ENCODE measurements around the gene NAGA. TPM values are rescaled to one million over a fixed set of nuclear protein-coding genes. Genes with fewer than 3 reads are reported as not detected.

Gene NAGA
- total and polyA plus RNA-seq, 12 donors = 6.6 to 34.8 (median 12.3) TPM

- TF ChIP-seq CTCF (IDR thresholded peaks at IDR 0.05) = no peak
- 20 to 29% methylated on average over 1 of the region's 1 CpG for WGBS, 2 donors
Measured at GRCh38 chr22:42025421-42025820, 45.2 kb downstream of the NAGA start.

GRCh38 chr22:42022162-42022847 lies 48.3 kb downstream of the NAGA start:
- no peaks in the 10 kb centered on the region for H3K36me3 ChIP-seq
- no peak overlapping the region for H3K4me3 ChIP-seq
- intact Hi-C loops (cut with DNase I) = no loop called here
- no peaks in the 10 kb centered on the region for H3K9me3 ChIP-seq
- DNase-seq (no peak), ATAC-seq (no peak)
- no peak for TF ChIP-seq CTCF (IDR thresholded peaks at IDR 0.05)
- peaks cover 0 to 12% (median 0%) of the 10 kb centered on the region in 9 donors for H3K4me1 ChIP-seq
- 77 to 83% methylated on average over 2 of the region's 2 CpGs for WGBS, 2 donors
- no peak overlapping the region for H3K27ac ChIP-seq
- peaks cover 0 to 8% (median 0%) of the 10 kb centered on the region in 7 donors for H3K27me3 ChIP-seq

More at GRCh38 chr22:42025421-42025820, 45.2 kb downstream of the NAGA start:
- DNase-seq (no peak), ATAC-seq (no peak)
- Histone ChIP-seq H3K4me3 (no peak overlapping the region), H3K27ac (no peak overlapping the region), H3K4me1 (peaks cover 0 to 12% (median 0%) of the 10 kb centered on the region in 9 donors), H3K27me3 (no peaks in the 10 kb centered on the region), H3K9me3 (no peaks in the 10 kb centered on the region), H3K36me3 (no peaks in the 10 kb centered on the region)
- intact Hi-C loops (cut with DNase I) = no loop called here

GRCh38 chr22:42021571-42021970 lies 49.0 kb downstream of the NAGA start:
- DNase-seq = no peak
- Histone ChIP-seq H3K36me3 (no peaks in the 10 kb centered on the region), H3K4me1 (peaks cover 0 to 12% (median 0%) of the 10 kb centered on the region in 9 donors), H3K4me3 (no peak overlapping the region), H3K27me3 (peaks cover 0 to 11% (median 0%) of the 10 kb centered on the region in 7 donors), H3K9me3 (no peaks in the 10 kb centered on the region), H3K27ac (no peak overlapping the region)
- no peak for ATAC-seq
- intact Hi-C loops (cut with DNase I) = no loop called here
- 83% methylated on average over 2 of the region's 2 CpGs for WGBS, 2 donors
- TF ChIP-seq CTCF (IDR thresholded peaks at IDR 0.05) = no peak

GRCh38 chr22:42018224-42018623 lies 52.4 kb downstream of the NAGA start:
- WGBS, 2 donors = 41 to 72% methylated on average over 1 of the region's 1 CpG
- Histone ChIP-seq H3K27me3 (peaks cover 0 to 22% (median 0%) of the 10 kb centered on the region in 7 donors), H3K9me3 (no peaks in the 10 kb centered on the region), H3K4me3 (no peak overlapping the region), H3K36me3 (no peaks in the 10 kb centered on the region), H3K4me1 (peaks cover 0 to 6% (median 0%) of the 10 kb centered on the region in 9 donors), H3K27ac (no peak overlapping the region)
- no peak for TF ChIP-seq CTCF (IDR thresholded peaks at IDR 0.05)
- intact Hi-C loops (cut with DNase I) = no loop called here
- no peak for DNase-seq
- ATAC-seq = no peak

Measured in heart right ventricle (tissue), 16 donors.